ENCODE data around the gene USP28. TPM values are rescaled to one million over a fixed set of nuclear protein-coding genes. Genes with fewer than 3 reads are reported as not detected.

The USP28 gene
- total and polyA plus RNA-seq, 3 donors from 2014 or later, result 23.2 to 39.9 (median 36.6) TPM

DNA sequence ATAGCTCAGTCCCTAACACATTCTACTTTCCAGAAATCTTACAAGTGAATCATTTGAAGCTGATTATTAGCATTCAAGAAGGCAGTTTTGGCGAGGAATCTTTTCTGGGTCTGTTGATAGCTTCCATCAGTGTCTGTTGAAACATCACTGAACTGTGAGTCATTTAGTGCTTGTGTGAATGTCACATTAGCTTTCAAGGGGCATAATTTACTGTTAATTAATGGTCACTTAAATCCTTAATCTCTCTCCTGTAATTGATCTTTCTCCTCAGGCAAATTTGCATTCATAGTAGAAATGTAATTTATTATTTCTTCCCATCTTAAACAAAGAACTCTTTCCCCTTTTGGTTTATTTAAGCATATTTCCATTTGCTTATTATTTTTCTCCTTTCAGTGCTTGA is 31.8 kb upstream of the USP28 start:
- H3K4me1 ChIP-seq, result no peaks in the 10 kb centered on the region

DNA sequence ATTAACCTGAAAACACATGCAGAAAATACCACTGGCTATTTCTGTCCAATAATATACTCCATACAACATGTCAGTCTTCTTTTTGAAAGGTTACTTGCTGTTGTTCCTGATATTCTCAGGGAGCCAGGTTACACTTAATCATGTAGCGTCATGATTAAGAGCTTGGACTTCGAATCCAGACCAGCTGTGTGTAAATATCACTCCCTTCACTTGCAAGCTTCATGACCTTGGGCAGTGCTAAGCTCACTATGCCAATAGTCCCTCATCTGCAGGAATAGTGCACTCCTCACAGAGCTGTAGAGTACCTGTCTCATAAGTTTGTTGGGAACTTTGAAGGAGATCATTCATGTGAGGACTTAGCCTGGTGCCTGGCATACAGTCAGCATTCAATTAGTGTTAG is 31.1 kb upstream of the USP28 start:
- H3K27me3 ChIP-seq, result no peaks in the 10 kb centered on the region
- H3K4me3 ChIP-seq, result no peak overlapping the region
- H3K9me3 ChIP-seq, result no peaks in the 10 kb centered on the region
- no peak overlapping the region for H3K27ac ChIP-seq
- 36 to 46% methylated on average over 2 of the region's 2 CpGs for WGBS, 2 donors
- no peaks in the 10 kb centered on the region for H3K4me1 ChIP-seq
- no peaks in the 10 kb centered on the region for H3K36me3 ChIP-seq (ENCODE audit: low read depth, missing control alignments)
- intact Hi-C loops (cut with DNase I; ENCODE audit: low total_unique reads), result no loop called here
- DNase-seq, result no peak
- no peak for TF ChIP-seq POLR2A (IDR thresholded peaks at IDR 0.05)

More for the DNA sequence above, 31.8 kb upstream of the USP28 start:
- H3K27me3 ChIP-seq, result no peaks in the 10 kb centered on the region
- no peak overlapping the region for H3K27ac ChIP-seq
- DNase-seq, result no peak
- no peak overlapping the region for H3K4me3 ChIP-seq
- TF ChIP-seq POLR2A (IDR thresholded peaks at IDR 0.05), result no peak
- TF ChIP-seq, protein P1, sequence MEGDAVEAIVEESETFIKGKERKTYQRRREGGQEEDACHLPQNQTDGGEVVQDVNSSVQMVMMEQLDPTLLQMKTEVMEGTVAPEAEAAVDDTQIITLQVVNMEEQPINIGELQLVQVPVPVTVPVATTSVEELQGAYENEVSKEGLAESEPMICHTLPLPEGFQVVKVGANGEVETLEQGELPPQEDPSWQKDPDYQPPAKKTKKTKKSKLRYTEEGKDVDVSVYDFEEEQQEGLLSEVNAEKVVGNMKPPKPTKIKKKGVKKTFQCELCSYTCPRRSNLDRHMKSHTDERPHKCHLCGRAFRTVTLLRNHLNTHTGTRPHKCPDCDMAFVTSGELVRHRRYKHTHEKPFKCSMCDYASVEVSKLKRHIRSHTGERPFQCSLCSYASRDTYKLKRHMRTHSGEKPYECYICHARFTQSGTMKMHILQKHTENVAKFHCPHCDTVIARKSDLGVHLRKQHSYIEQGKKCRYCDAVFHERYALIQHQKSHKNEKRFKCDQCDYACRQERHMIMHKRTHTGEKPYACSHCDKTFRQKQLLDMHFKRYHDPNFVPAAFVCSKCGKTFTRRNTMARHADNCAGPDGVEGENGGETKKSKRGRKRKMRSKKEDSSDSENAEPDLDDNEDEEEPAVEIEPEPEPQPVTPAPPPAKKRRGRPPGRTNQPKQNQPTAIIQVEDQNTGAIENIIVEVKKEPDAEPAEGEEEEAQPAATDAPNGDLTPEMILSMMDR (IDR thresholded peaks at IDR 0.05), result no peak
- intact Hi-C loops (cut with DNase I; ENCODE audit: low total_unique reads), result no loop called here
- WGBS, 2 donors, result 38 to 44% methylated on average over 1 of the region's 1 CpG
- H3K9me3 ChIP-seq, result no peaks in the 10 kb centered on the region
- no peaks in the 10 kb centered on the region for H3K36me3 ChIP-seq (ENCODE audit: low read depth, missing control alignments)

DNA sequence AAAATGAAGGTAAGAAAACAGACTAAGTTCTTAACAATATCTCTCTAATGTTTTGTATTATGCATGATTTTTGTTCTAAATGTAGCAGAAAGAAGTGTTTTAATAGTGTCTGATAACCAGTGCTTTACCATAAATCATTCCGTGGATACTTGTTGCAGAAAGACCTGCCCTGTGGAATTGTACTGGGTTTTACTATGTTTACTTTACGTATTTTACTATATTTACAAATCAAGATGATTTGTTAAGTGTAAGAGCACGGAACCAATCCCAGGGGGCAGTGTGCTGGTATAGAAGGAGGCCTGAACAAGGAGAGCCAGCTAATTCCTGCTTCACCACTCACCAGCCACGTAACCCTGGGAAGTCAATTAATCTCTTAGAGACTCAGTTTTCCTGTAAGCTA is 30.7 kb upstream of the USP28 start:
- no peak overlapping the region for H3K27ac ChIP-seq
- no peaks in the 10 kb centered on the region for H3K4me1 ChIP-seq
- no peak overlapping the region for H3K4me3 ChIP-seq
- TF ChIP-seq, protein P1 (IDR thresholded peaks at IDR 0.05), result no peak
- TF ChIP-seq POLR2A (IDR thresholded peaks at IDR 0.05), result no peak
- H3K9me3 ChIP-seq, result no peaks in the 10 kb centered on the region
- no peaks in the 10 kb centered on the region for H3K27me3 ChIP-seq
- intact Hi-C loops (cut with DNase I; ENCODE audit: low total_unique reads), result no loop called here
- no peaks in the 10 kb centered on the region for H3K36me3 ChIP-seq (ENCODE audit: low read depth, missing control alignments)
- DNase-seq, result no peak
- WGBS, 2 donors, result 63 to 65% methylated on average over 4 of the region's 4 CpGs

DNA sequence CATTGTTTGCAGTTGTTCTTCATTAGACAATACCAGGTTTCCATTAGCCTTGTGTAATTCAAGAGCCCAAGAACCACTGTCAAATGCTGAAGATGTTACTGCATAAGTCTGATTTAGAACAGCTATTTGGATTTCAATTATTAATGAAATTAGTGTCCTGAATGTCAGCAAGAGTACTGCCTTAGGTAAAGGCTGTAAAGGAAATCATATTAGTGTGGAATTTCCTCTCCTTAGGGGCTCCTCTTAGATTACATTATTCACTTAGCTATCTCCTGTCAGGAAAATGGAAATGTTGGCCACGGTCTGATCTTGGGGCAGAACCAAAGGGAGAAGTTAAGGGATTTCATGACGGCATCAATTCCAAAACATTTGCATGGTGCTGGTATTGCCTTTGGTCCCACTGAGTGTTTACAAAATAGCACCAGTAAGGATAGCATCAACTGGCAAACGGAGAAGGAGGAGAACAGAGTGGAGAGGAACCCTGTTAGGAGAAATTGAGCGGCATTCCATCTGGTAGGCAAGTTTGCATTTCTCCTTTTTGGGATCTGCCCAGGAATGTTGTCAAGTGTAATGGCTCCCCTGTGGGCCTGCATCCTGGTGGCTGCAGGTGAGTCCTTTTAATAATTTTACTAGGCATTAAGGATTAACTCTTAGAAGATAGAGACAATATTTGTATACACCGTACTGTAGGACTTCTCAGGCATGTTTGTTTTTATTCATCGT is 29.2 kb upstream of the USP28 start, which contains the start of gene HTR3B:
Gene HTR3B, plus strand, starts transcription at position 418 of the 723 bp plus-strand sequence. Its CDS starts 138 bp downstream, at position 556.
- Histone ChIP-seq H3K4me1 (no peaks in the 10 kb centered on the region), H3K36me3 (ENCODE audit: low read depth, missing control alignments) (no peaks in the 10 kb centered on the region), H3K9me3 (no peaks in the 10 kb centered on the region), H3K4me3 (no peak within 1 kb of the TSS), H3K27ac (no peak within 1 kb of the TSS), H3K27me3 (no peaks in the 10 kb centered on the region)
- 79 to 82% methylated on average over 6 of the region's 6 CpGs for WGBS, 2 donors
- TF ChIP-seq, protein P1 (IDR thresholded peaks at IDR 0.05), result no peak
- no peak for TF ChIP-seq POLR2A (IDR thresholded peaks at IDR 0.05)
- intact Hi-C loops (cut with DNase I; ENCODE audit: low total_unique reads), result no loop called here
- DNase-seq, result no peak

DNA sequence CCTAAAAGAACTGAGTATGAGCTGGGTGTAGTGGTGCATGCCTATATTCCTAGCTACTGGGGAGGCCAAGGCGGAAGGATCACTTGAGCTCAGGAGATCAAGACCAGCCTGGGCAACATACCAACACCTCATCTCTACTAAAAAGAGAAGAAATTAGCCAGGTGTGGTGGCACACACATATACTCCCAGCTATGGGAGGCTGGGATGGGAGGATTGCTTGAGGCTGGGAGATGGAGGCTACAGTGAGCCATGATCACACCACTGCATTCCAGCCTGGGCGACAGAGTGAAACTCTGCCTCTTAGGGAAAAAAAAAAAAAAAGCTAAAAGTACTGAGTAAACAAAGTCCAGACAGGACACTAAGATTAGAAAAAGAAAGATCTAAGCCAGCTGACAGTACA is 25.8 kb upstream of the USP28 start:
- no peak for DNase-seq
- WGBS, 2 donors, result 95% methylated on average over 2 of the region's 2 CpGs
- Histone ChIP-seq H3K4me1 (peaks cover under 1% of the 10 kb centered on the region), H3K4me3 (no peak overlapping the region), H3K27me3 (no peaks in the 10 kb centered on the region), H3K9me3 (no peaks in the 10 kb centered on the region), H3K36me3 (ENCODE audit: low read depth, missing control alignments) (no peaks in the 10 kb centered on the region), H3K27ac (no peak overlapping the region)
- intact Hi-C loops (cut with DNase I; ENCODE audit: low total_unique reads), result no loop called here
- TF ChIP-seq, protein P1 (IDR thresholded peaks at IDR 0.05), result no peak
- TF ChIP-seq POLR2A (IDR thresholded peaks at IDR 0.05), result no peak
